ENCODE results near the gene CREBBP.
"Not testable (repeated sequence)": the region's sequence is repeated elsewhere in the genome, so short reads cannot be mapped to it uniquely, and the experiment has no call there.

The CREBBP gene

DNA sequence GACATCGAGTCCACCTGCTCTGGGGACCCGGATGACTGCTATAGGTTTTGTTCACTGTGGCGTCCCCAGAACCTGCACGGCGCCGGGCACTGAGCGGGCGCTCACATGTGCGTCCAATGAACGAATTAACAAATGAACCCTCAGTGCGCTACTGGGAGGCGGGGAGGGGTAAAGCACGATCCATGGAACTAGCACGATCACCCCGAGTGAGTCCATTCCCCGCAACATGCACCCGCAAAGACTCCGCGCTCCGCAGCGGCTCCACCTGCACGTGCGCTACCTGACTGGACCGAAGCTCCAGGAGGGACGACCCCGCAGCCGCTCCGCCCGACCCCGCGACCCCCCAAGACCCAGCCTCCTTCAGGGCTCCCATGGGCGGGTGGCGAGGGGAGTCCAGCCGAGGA is 163.7 kb downstream of the CREBBP start:
- H3K27ac ChIP-seq: peak overlapping the region; percentile 90 to 92
- peak overlapping the region; percentile 97 to 99 for H3K4me3 ChIP-seq
- TF ChIP-seq, protein P1, sequence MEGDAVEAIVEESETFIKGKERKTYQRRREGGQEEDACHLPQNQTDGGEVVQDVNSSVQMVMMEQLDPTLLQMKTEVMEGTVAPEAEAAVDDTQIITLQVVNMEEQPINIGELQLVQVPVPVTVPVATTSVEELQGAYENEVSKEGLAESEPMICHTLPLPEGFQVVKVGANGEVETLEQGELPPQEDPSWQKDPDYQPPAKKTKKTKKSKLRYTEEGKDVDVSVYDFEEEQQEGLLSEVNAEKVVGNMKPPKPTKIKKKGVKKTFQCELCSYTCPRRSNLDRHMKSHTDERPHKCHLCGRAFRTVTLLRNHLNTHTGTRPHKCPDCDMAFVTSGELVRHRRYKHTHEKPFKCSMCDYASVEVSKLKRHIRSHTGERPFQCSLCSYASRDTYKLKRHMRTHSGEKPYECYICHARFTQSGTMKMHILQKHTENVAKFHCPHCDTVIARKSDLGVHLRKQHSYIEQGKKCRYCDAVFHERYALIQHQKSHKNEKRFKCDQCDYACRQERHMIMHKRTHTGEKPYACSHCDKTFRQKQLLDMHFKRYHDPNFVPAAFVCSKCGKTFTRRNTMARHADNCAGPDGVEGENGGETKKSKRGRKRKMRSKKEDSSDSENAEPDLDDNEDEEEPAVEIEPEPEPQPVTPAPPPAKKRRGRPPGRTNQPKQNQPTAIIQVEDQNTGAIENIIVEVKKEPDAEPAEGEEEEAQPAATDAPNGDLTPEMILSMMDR (IDR thresholded peaks at IDR 0.05): no peak

DNA sequence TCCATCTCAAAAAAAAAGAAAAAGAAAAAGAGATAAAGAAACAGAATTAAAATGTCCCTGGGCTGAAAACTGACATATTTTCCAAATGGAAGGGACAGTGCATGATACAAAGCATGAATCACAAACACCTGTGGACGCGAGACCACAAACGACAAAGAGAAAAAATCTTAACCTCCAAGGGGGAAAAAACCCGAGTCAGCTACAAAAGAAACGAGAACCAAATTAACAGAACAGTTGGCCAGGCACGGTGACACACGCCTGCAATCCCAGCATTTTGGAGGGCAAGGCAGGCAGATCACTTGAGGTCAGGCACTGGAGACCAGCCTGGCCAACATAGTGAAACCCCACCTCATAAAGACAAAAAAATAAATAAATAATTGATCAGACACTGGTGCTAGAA is 165.1 kb downstream of the CREBBP start:
- H3K4me3 ChIP-seq: no peak overlapping the region
- peaks cover 0 to 15% (median 12%) of the 10 kb centered on the region in 4 donors for H3K4me1 ChIP-seq
- peaks cover 4 to 15% (median 7%) of the 10 kb centered on the region in 3 donors for H3K36me3 ChIP-seq
- intact Hi-C loops (cut with DNase I; ENCODE audit: low total_unique reads): no loop called here
- TF ChIP-seq, protein P1 (IDR thresholded peaks at IDR 0.05): no peak
- no peak overlapping the region for H3K27ac ChIP-seq
- H3K27me3 ChIP-seq: no peaks in the 10 kb centered on the region
- no peaks in the 10 kb centered on the region for H3K9me3 ChIP-seq
- DNase-seq: no peak

More for the DNA sequence above, 163.7 kb downstream of the CREBBP start:
- H3K36me3 ChIP-seq: peaks cover 4 to 15% (median 7%) of the 10 kb centered on the region in 3 donors
- no peaks in the 10 kb centered on the region for H3K27me3 ChIP-seq
- no peak for DNase-seq
- H3K9me3 ChIP-seq: no peaks in the 10 kb centered on the region
- intact Hi-C loops (cut with DNase I; ENCODE audit: low total_unique reads): no loop called here
- H3K4me1 ChIP-seq: peaks cover 0 to 15% (median 12%) of the 10 kb centered on the region in 4 donors

GRCh38 chr16:3714378-3714777 is 166.1 kb downstream of the CREBBP start:
- H3K4me3 ChIP-seq; DNase-seq; intact Hi-C loops (cut with DNase I; ENCODE audit: low total_unique reads); H3K27ac ChIP-seq; H3K27me3 ChIP-seq; H3K9me3 ChIP-seq: not testable (repeated sequence)
- H3K4me1 ChIP-seq: peaks cover 0 to 15% (median 12%) of the 10 kb centered on the region in 4 donors
- peaks cover 4 to 15% (median 9%) of the 10 kb centered on the region in 3 donors for H3K36me3 ChIP-seq

DNA sequence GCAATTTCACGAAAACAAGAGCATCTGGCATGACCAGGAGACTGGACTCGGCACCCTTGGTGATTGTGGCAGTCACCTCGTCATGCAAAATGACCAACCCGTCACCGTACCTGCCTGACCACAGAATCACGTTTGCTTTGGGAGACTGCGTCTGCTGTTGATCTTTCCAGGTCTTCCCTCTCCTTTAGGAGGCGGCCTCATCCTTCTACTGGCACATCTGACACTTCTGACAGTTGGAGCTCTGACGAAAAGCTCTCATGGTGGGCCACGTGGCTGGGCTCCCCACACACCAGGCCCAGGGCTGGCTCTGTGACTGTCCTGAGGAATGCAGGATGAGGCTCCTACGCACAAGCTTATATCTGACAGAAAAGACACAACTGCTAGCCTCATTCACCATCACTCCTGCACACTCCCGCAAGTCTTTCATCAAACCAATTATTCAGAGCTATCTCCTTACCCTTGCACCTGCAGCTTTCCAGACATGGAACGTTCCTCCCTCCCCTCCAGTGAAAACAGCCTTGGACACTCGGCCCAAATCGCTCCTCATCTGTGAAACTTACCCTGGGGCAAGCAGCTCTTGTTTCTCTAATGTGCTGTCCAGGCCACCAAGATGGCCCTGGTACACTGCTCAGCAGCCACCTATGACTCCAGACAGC is 166.8 kb downstream of the CREBBP start:
- H3K4me3 ChIP-seq: no peak overlapping the region
- TF ChIP-seq, protein P1 (IDR thresholded peaks at IDR 0.05): no peak
- H3K36me3 ChIP-seq: peaks cover 4 to 15% (median 11%) of the 10 kb centered on the region in 3 donors
- H3K4me1 ChIP-seq: peaks cover 0 to 15% (median 12%) of the 10 kb centered on the region in 4 donors
- intact Hi-C loops (cut with DNase I; ENCODE audit: low total_unique reads): no loop called here
- no peak for DNase-seq
- H3K27ac ChIP-seq: no peak overlapping the region
- H3K27me3 ChIP-seq: no peaks in the 10 kb centered on the region
- no peaks in the 10 kb centered on the region for H3K9me3 ChIP-seq

DNA sequence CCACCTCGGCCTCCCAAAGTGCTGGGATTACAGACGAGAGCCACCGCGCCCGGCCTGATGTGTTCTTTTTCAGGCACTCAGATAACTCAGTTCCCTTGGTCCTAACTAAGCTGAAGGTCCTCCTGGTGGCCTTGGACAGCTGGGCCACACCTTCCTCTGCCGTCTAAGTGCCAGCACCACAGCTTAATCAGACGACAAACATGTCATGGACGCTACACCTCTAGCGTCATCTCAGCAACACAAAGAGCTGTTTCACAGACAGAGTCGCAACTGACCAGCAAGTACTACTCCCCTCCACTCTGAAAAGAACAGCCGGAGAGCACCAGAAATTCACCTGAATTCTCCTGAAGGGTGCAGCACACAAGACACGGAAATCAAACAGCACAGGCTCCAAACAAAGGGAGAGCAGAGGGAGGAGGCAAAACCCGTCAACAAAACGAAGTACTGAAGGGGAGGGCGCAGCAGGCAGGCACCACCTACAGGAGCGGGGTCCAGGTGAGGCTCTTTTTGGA is 167.6 kb downstream of the CREBBP start:
- no peaks in the 10 kb centered on the region for H3K9me3 ChIP-seq
- no peaks in the 10 kb centered on the region for H3K27me3 ChIP-seq
- no peak for DNase-seq
- intact Hi-C loops (cut with DNase I; ENCODE audit: low total_unique reads): no loop called here
- TF ChIP-seq, protein P1 (IDR thresholded peaks at IDR 0.05): no peak
- H3K36me3 ChIP-seq: peaks cover 4 to 15% (median 11%) of the 10 kb centered on the region in 3 donors
- no peak overlapping the region for H3K27ac ChIP-seq
- no peak overlapping the region for H3K4me3 ChIP-seq
- peaks cover 0 to 11% (median 8%) of the 10 kb centered on the region in 4 donors for H3K4me1 ChIP-seq

DNA sequence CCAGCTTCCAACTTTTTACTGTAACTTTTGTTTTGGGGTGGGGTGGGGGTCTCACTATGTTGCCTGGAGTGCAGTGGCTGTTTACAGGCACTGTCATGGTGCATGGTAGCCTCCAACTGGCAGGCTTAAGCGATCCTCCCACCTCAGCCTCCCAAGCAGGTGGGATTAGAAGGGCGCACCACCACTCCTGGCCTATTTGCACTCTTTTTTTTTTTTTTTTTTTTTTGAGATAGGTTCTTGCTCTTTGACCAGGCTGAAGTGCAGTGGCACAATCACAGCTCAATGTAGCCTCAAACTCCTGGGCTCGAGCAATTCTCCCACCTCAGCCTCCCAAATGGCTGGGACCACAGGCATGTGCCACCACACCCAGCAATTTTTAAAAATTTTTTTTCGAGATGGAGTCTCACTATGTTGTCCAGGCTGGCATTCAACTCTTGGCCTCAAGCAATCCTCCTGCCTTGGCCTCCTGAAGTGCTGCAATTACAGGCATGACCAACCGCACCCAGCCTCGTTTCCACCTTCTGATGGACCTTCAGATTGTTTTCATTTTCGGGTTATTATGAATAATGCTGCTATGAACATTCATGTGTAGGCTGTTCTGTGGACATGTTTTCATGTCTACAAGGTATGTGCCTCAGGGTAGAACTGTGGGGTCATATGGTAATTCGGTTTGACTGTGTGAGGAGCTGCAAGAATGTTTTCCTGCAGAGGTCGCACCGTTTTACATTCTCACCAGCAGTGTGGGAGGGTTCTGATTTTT is 174.1 kb downstream of the CREBBP start:
- Histone ChIP-seq H3K27me3 (no peaks in the 10 kb centered on the region), H3K9me3 (no peaks in the 10 kb centered on the region), H3K36me3 (peaks cover 0 to 4% (median 0%) of the 10 kb centered on the region in 3 donors), H3K4me1 (no peaks in the 10 kb centered on the region), H3K27ac (no peak overlapping the region), H3K4me3 (no peak overlapping the region)
- DNase-seq: no peak
- TF ChIP-seq, protein P1 (IDR thresholded peaks at IDR 0.05): no peak
- intact Hi-C loops (cut with DNase I; ENCODE audit: low total_unique reads): no loop called here
